Measurements from ENCODE around the gene ADGRB3.
"Not testable (repeated sequence)": the region's sequence is repeated elsewhere in the genome, so short reads cannot be mapped to it uniquely, and the experiment has no call there.

ADGRB3 gene

GRCh38 chr6:69105288-69105687 lies 470.2 kb downstream of the ADGRB3 start:
- in situ Hi-C loops (cut with MboI; ENCODE audit: low sequenced_read_pairs) = no loop called here

DNA sequence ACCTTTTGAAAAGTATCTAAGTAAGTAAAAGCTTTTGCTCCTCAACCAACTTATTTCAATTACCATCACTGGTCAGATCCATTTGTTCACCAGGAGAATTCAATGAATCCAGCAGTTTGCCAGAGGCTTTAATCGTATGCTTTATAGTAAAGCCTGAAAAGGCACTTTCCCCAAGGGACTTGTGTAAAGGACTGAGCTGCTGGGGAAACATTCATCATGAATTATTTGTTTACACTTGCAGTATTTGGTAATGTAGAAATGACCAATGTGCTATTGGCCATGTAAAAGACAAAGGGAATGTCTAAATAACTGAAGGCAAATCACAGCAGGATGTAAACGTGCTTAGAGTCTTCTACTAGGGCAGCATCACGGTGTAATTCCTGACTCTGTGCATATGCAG lies 471.4 kb downstream of the ADGRB3 start:
- in situ Hi-C loops (cut with MboI; ENCODE audit: low sequenced_read_pairs) = no loop called here

DNA sequence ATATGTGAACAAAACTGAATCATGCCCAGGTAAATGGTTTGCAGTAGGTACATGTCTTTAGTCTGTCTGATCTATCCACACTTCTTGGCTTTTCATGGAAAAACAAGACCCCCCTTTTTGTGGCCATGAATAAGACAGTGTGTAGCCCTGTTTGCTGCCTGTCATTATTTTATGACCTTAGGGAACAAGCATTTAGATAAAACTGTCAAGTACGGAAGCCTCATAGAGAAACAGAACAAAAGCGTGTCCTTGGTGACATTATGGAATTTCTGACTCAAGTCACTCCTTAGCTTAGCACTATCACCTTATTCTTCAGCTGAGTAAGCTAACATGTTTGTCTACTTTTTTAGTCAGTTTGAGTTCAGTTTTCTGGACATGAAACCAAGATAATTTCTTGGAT lies 476.2 kb downstream of the ADGRB3 start:
- in situ Hi-C loops (cut with MboI; ENCODE audit: low sequenced_read_pairs) = no loop called here

DNA sequence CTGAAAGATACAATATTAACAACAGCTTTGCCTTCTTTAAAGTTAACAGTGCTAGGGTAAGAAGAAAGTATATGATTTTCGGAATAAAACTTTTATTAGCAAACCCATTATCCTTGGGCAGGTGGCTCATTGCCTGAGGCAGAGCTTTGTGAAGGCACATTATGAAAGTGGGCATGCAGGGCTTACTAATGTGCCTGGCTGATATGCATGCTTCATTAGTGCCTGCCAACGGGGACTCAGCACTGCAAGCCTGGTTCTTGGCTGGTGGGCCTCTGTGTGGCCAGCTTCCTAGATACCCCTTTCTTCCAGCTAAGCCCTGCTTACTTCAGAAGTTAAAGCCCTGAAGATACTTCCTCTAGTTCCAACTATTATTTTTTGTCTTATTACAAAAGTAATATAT lies 481.6 kb downstream of the ADGRB3 start:
- in situ Hi-C loops (cut with MboI; ENCODE audit: low sequenced_read_pairs) = no loop called here

DNA sequence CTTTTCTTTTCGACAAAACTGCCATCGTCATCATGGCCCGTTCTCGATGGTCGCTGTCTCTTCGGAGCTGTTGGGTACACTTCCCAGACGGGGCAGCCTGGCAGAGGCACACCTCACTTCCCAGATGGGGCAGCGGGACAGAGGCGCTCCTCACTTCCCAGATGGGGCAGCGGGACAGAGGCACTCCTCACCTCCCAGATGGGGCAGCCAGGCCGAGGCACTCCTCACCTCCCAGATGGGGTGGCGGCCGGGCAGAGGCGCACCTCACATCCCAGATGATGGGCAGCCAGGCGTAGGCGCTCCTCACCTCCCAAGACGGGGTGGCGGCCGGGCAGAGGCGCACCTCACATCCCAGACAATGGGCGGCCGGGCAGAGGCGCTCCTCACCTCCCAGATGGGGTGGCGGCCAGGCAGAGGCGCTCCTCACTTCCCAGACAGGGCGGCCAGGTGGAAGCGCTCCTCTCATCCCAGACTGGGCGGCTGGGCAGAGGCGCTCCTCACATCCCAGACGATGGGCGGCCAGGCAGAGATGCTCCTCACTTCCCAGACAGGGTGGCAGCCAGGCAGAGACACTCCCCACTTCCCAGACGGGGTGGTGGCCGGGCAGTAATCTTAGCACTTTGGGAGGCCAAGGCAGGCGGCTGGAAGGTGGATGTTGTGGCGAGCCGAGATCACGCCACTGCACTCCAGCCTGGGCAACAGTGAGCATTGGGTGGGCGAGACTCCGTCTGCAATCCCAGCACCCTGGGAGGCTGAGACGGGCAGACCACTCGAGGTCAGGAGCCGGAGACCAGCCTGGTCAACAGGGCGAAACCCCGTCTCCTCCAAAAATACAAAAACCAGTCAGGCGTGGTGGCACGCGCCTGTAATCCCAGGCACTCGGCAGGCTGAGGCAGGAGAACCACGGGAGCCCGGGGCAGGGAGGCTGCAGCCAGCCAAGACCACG lies 486.7 kb downstream of the ADGRB3 start:
- in situ Hi-C loops (cut with MboI; ENCODE audit: low sequenced_read_pairs) = not testable (repeated sequence)

DNA sequence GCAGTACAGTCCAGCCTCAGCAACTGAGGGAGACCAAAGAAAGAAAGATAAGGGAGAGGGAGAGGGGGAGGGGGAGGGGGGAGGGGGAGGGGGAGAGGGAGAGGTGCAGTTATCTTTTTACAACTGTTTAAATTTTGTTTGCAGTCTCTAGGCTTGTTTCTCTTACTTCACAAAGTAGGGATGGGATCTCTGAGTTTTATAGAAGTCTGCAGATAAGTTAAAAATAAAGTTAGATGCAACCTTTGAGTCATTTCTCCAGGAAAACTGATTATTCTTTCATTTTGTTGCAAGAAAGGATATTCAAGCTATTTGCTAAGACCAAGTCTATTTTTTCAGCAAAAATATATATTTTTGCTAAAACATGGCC lies 487.3 kb downstream of the ADGRB3 start:
- in situ Hi-C loops (cut with MboI; ENCODE audit: low sequenced_read_pairs) = no loop called here

DNA sequence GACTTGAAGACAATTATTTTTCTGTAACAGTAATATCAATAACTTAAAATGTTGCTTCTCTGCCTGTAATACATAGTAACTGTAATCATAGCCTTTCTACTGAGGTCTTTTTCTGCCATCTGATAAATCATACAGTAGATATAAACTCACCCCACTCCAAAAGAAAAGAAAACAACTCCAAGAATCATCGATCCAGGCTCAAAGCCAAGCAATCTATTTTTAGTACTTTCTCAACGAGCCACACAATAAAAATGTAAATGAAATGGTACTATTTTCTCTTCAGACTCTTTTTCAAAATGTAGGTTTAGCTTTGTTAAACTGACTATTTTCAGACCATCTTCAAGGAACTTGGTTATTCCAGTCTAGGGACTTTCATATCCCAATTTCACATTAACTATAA lies 493.3 kb downstream of the ADGRB3 start:
- in situ Hi-C loops (cut with MboI; ENCODE audit: low sequenced_read_pairs) = no loop called here

- in situ Hi-C loops (cut with MboI; ENCODE audit: low sequenced_read_pairs) = no loop called here
These were observed 494.0 kb downstream of the ADGRB3 start for GRCh38 chr6:69129046-69129445.

DNA sequence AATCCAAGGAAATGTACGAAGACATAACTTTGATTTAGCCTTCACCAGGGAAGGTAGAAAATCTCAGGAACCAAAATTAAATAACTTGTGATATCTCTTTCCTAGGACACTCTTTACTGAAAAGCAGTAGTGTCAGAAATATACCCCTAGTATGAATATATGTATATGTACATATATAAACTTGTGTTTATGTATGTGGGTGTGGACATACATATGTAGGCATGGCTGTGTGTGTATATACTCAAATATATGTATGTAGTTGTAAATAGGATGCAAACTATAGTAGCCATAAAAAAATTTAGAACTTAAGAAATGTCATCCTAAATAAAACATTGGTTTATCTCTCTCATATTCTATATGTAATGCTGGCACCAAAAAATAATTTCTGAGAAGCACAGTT lies 500.8 kb downstream of the ADGRB3 start:
- in situ Hi-C loops (cut with MboI; ENCODE audit: low sequenced_read_pairs) = no loop called here

GRCh38 chr6:69138148-69138547 lies 503.1 kb downstream of the ADGRB3 start:
- in situ Hi-C loops (cut with MboI; ENCODE audit: low sequenced_read_pairs) = no loop called here

- in situ Hi-C loops (cut with MboI; ENCODE audit: low sequenced_read_pairs) = no loop called here
These were observed 503.9 kb downstream of the ADGRB3 start for GRCh38 chr6:69138893-69139494.

- in situ Hi-C loops (cut with MboI; ENCODE audit: low sequenced_read_pairs) = no loop called here
These were observed 510.0 kb downstream of the ADGRB3 start for GRCh38 chr6:69145062-69145461.

DNA sequence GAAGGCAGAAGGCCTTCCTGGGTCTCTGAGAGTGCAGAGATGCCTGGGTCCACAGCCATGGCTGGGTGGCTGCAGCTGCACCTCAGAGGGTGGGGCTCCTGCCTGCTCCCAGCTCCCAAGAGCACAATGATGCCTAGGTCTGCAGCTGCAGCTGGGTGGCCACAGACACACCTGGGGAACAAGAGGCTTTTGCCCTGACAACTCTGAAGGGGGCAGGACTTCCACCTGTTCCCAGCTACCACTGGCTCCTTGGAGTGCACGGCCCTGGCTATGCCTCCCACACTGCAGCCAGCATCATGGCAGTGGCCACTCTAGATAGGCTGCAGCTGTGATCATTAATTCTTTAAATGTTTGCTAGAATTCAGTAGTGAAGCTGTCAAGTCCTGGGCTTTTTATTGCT lies 511.3 kb downstream of the ADGRB3 start:
- in situ Hi-C loops (cut with MboI; ENCODE audit: low sequenced_read_pairs) = no loop called here

- in situ Hi-C loops (cut with MboI; ENCODE audit: low sequenced_read_pairs) = no loop called here
These were observed 520.4 kb downstream of the ADGRB3 start for GRCh38 chr6:69155467-69155866.

DNA sequence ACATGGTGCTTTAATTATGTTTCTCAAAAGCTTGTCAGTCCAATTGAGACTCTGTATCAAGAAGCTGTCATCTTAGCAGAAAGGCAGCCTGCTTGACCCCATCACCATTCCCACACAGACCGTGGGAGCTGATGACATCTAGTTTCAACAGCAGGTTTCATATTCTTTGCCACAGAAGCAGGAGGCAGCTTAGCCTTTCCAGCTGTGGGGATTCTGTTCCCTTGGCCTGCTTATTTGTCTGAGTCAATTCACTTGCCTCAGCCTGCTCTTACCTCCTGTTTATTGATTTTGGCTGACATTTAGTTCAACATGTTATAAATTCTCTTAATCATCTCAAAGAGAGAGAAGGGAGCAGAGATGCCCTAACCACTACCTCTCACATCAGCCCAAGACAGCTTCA lies 527.7 kb downstream of the ADGRB3 start:
- in situ Hi-C loops (cut with MboI; ENCODE audit: low sequenced_read_pairs) = no loop called here

GRCh38 chr6:69164564-69165229 lies 529.6 kb downstream of the ADGRB3 start:
- in situ Hi-C loops (cut with MboI; ENCODE audit: low sequenced_read_pairs) = no loop called here

DNA sequence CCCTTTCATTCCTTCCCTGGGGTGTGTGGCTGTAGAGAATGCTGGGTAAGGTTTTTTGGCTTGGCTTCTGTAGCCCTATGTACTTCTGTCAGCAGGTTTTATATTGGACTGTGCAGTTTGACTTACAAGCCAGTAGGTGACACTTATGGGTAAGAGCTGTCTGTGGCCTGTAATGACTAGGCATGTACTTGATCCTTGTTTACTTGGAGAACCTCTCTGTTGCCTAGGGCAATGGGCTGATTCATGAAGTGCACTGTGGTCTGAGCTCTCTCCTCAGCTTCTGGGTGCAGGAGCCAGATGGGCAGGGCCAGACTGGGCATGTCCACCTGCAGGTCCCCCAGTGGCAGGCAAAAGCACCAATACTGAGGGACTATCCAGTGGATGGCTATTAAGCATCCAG lies 544.6 kb downstream of the ADGRB3 start:
- in situ Hi-C loops (cut with MboI; ENCODE audit: low sequenced_read_pairs) = no loop called here

GRCh38 chr6:69180361-69181067 lies 545.4 kb downstream of the ADGRB3 start:
- in situ Hi-C loops (cut with MboI; ENCODE audit: low sequenced_read_pairs) = no loop called here

DNA sequence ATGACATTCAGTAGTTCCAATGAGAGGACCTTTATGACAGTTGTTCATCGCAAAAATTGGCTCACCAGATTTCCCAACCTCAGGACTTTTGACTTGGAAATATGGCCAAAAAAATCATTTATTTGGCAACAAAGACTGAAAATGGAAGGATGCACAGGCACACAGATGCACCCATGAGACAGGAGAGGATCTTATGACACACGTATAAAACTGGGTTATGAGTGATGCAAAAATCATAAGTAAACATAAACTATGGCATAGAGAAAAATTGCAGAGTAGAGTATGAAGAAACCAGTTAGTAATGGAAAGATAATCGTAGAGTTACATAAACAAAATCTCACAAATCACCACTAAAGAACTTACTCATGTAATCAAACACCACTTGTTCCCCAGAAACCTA lies 546.9 kb downstream of the ADGRB3 start:
- in situ Hi-C loops (cut with MboI; ENCODE audit: low sequenced_read_pairs) = no loop called here

DNA sequence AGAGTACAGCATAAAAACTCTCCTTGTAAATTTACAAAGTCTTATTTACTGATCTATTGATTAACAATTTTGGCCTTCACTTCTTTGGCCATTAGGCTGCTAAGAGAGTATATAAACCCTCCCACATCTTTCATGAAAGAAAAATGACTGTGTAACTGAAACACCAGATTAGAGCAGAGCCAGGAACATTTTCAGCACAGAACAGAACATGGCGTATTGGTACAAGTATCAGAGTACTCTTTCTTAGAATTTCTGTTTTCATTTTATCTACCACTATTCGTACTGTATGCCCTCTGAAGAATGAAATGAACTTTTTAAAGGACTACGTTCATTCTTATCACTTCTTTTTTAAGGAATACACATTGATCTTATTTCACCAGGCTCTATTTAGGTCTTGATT lies 550.2 kb downstream of the ADGRB3 start:
- in situ Hi-C loops (cut with MboI; ENCODE audit: low sequenced_read_pairs) = no loop called here

DNA sequence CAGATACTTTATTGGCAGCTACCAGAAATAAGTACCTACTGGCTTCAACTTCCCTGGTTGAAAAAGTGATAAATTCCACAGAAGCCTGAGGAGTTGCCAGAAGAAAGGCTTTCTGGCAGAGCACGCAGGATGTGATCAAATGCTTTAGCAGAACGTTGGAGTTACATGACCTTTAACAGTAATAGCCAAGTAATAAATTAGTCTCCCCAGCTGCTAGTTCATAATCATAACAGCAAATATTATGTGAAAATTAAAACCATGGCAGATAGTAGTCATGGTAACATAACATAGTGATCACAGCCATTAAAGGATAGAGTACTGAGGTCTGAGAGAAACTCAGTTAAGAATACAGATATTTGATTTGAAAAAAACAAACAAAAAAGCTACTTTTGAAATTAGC lies 567.7 kb downstream of the ADGRB3 start:
- in situ Hi-C loops (cut with MboI; ENCODE audit: low sequenced_read_pairs) = no loop called here
